Measurements from ENCODE around the gene ALOX12.
"Not testable (repeated sequence)": the region's sequence is repeated elsewhere in the genome, so short reads cannot be mapped to it uniquely, and the experiment has no call there.

The ALOX12 gene

GRCh38 chr17:7045492-7046126, 49.8 kb downstream of the ALOX12 start:
- peak; percentile 75 for DNase-seq (ENCODE audit: low read depth)

- no peak for DNase-seq (ENCODE audit: low read depth)
Observed at GRCh38 chr17:7046127-7046724, 50.4 kb downstream of the ALOX12 start.

- DNase-seq (ENCODE audit: low read depth): not testable (repeated sequence)
Observed at GRCh38 chr17:7046725-7047397, 51.0 kb downstream of the ALOX12 start.

GRCh38 chr17:7047566-7047965, 51.7 kb downstream of the ALOX12 start:
- no peak for DNase-seq (ENCODE audit: low read depth)

- no peak for DNase-seq (ENCODE audit: low read depth)
Observed at GRCh38 chr17:7048968-7049367, 53.1 kb downstream of the ALOX12 start.

- not testable (repeated sequence) for DNase-seq (ENCODE audit: low read depth)
Observed at GRCh38 chr17:7050583-7050982, 54.7 kb downstream of the ALOX12 start.

- peak; percentile 40 for DNase-seq (ENCODE audit: low read depth)
Observed at GRCh38 chr17:7056386-7056785, 60.5 kb downstream of the ALOX12 start.

GRCh38 chr17:7058831-7059447, 63.1 kb downstream of the ALOX12 start:
- peak; percentile 30 for DNase-seq (ENCODE audit: low read depth)
